A673 (cell line): ENCODE data around the gene SGCA. TPM values are rescaled to one million over a fixed set of nuclear protein-coding genes. Genes with fewer than 3 reads are reported as not detected.

Experiments used
- BruUV-seq: library from RNA; stranded (reverse); fragments of 400-500 nt; replicated peaks from 2 replicates; lab custom pipeline; 2021; lab: Mats Ljungman, UMichigan
- CTCF ChIA-PET: fragments of 300-600 bp; sonication (Branson Sonifier 250); formaldehyde crosslinking; loops from one replicate; lab custom pipeline; 2022; ENCODE audit warnings: antibody characterized with exemption; lab: Charles Lee
- POLR2A ChIA-PET: fragments of 300-600 bp; sonication (Branson Sonifier 250); formaldehyde crosslinking; loops from one replicate; lab custom pipeline; 2022; ENCODE audit warnings: antibody characterized with exemption; ENCODE audit not compliant: low non-redundant PET; lab: Charles Lee
- DNase-seq: peaks from one replicate; pipeline ENCODE4 v3.0.0-alpha.2; 2015; ENCODE audit warnings: low spot score
- H3K27ac ChIP-seq: fragments of 200-600 bp; sonication (generic); 2 replicates; pipeline ENCODE4 v1.5.1; 2016; ENCODE audit warnings: mixed run types, low read depth, mild to moderate bottlenecking, mixed read lengths, antibody characterized with exemption, low read length; ENCODE audit not compliant: poor library complexity, severe bottlenecking
- H3K27me3 ChIP-seq: fragments of 200-600 bp; sonication (generic); replicated peaks from 2 replicates; pipeline ENCODE4 v1.6.1; 2017; ENCODE audit warnings: mixed run types, low read depth, mild to moderate bottlenecking, mixed read lengths, antibody characterized with exemption, low read length; ENCODE audit not compliant: insufficient read depth, poor library complexity
- H3K36me3 ChIP-seq: fragments of 200-600 bp; sonication (generic); 2 replicates; pipeline ENCODE4 v1.6.1; 2016; ENCODE audit warnings: mixed run types, mild to moderate bottlenecking, mixed read lengths, antibody characterized with exemption, low read length; ENCODE audit not compliant: insufficient read depth, poor library complexity, severe bottlenecking
- H3K4me1 ChIP-seq: fragments of 200-600 bp; sonication (generic); 2 replicates; pipeline ENCODE4 v1.6.1; 2017; ENCODE audit warnings: mixed run types, mild to moderate bottlenecking, mixed read lengths, antibody characterized with exemption, low read length; ENCODE audit not compliant: insufficient read depth, poor library complexity, severe bottlenecking
- H3K4me3 ChIP-seq: fragments of 200-600 bp; sonication (generic); 2 replicates; pipeline ENCODE4 v1.5.1; 2016; ENCODE audit warnings: low read depth, mixed run types, mild to moderate bottlenecking, mixed read lengths, low read length; ENCODE audit not compliant: poor library complexity, severe bottlenecking
- H3K9me3 ChIP-seq: fragments of 200-600 bp; sonication (generic); 2 replicates; pipeline ENCODE4 v1.6.1; 2016; ENCODE audit warnings: mixed run types, low read depth, mild to moderate bottlenecking, mixed read lengths, antibody characterized with exemption, low read length; ENCODE audit not compliant: poor library complexity, severe bottlenecking
- CTCF ChIP-seq: fragments of 300-800, 200-600 bp; sonication (generic); conservative IDR thresholded peaks from 2 replicates; pipeline ENCODE4 v1.5.1; 2017; ENCODE audit warnings: low read depth, mild to moderate bottlenecking, antibody characterized with exemption, low read length, moderate library complexity, mixed read lengths
- EZH2 ChIP-seq: fragments of 200-600 bp; sonication (generic); IDR thresholded peaks from 2 replicates; pipeline ENCODE4 v1.6.1; 2017; ENCODE audit warnings: borderline replicate concordance, low read depth, mild to moderate bottlenecking, mixed read lengths, antibody characterized with exemption, low read length; ENCODE audit not compliant: poor library complexity, severe bottlenecking
- intact Hi-C: fragments of 100-400 bp; cut with micrococcal nuclease; formaldehyde crosslinking; loops from one replicate; pipeline ENCODE4 v1.10.0; 2022; ENCODE audit not compliant: unreplicated experiment
- total RNA-seq: library from RNA; stranded (reverse); gene quantifications from 2 replicates; pipeline ENCODE4 v1.2.3, GENCODE V29; 2021

Gene SGCA
- total RNA-seq, 1 experiment from 2014 or later: not detected

- intact Hi-C loops: loop anchor here (5.0 kb wide), 1 partner anchor 42 kb away; no protein-coding TSS in a partner anchor
- CTCF ChIA-PET: interaction anchor here (0.6 kb wide), 1 partner anchor 78 kb away, joined by 3 read pairs; no protein-coding TSS in a partner anchor
- DNase-seq: no peak
- no peaks in the 10 kb centered on the region for H3K36me3 ChIP-seq
- no peak overlapping the region for H3K27ac ChIP-seq
- BruUV-seq: no TSS peak
- no peaks in the 10 kb centered on the region for H3K27me3 ChIP-seq
- H3K4me1 ChIP-seq: peaks cover 26% of the 10 kb centered on the region
- no peaks in the 10 kb centered on the region for H3K9me3 ChIP-seq
- no peak for TF ChIP-seq EZH2
- TF ChIP-seq CTCF: no peak
- no peak overlapping the region for H3K4me3 ChIP-seq
- POLR2A ChIA-PET: no interaction called here
These were observed 54.2 kb downstream of the SGCA start for GRCh38 chr17:50219939-50220465.

GRCh38 chr17:50220811-50221210 is 55.0 kb downstream of the SGCA start:
- H3K27ac ChIP-seq: no peak overlapping the region
- no peaks in the 10 kb centered on the region for H3K27me3 ChIP-seq
- H3K9me3 ChIP-seq: no peaks in the 10 kb centered on the region
- intact Hi-C loops: loop anchor here (5.0 kb wide), 1 partner anchor 41 kb away; no protein-coding TSS in a partner anchor
- no peak overlapping the region for H3K4me3 ChIP-seq
- TF ChIP-seq EZH2 (no peak), CTCF (no peak)
- no peak for DNase-seq
- H3K36me3 ChIP-seq: no peaks in the 10 kb centered on the region
- BruUV-seq: no TSS peak
- POLR2A ChIA-PET: no interaction called here
- peaks cover 26% of the 10 kb centered on the region for H3K4me1 ChIP-seq
- CTCF ChIA-PET: no interaction called here

GRCh38 chr17:50221266-50221863 is 55.6 kb downstream of the SGCA start:
- CTCF ChIA-PET: no interaction called here
- H3K36me3 ChIP-seq: no peaks in the 10 kb centered on the region
- no peak overlapping the region for H3K27ac ChIP-seq
- TF ChIP-seq EZH2: no peak
- no peak for TF ChIP-seq CTCF
- no TSS peak for BruUV-seq
- intact Hi-C loops: loop anchor here (5.0 kb wide), 1 partner anchor 41 kb away; no protein-coding TSS in a partner anchor
- H3K9me3 ChIP-seq: no peaks in the 10 kb centered on the region
- no peak for DNase-seq
- POLR2A ChIA-PET: no interaction called here
- no peak overlapping the region for H3K4me3 ChIP-seq
- no peaks in the 10 kb centered on the region for H3K27me3 ChIP-seq
- peaks cover 26% of the 10 kb centered on the region for H3K4me1 ChIP-seq
